Keratinocyte (primary cell): ENCODE results near the gene FNDC10.

Experiments used
- CTCF ChIP-seq, 3 experiments: IDR thresholded peaks in 1 of 3; conservative IDR thresholded peaks in 1 of 3; optimal IDR thresholded peaks in 1 of 3; 2 replicates in 2 of 3; 3 replicates in 1 of 3; pipeline versions ENCODE3 to v1.5.1; 2011; ENCODE audit warnings: low read length in 3 of 3, mild to moderate bottlenecking in 3 of 3, moderate library complexity in 2 of 3, control low read depth in 1 of 3, inconsistent platforms in 1 of 3; ENCODE audit not compliant: insufficient read depth in 2 of 3; ENCODE audit errors: extremely low read depth in 1 of 3
- EZH2 ChIP-seq: IDR thresholded peaks from one replicate; pipeline ENCODE4 v1.6.1; 2012; ENCODE audit warnings: inconsistent platforms, mild to moderate bottlenecking, low read length, moderate library complexity

- TF ChIP-seq CTCF (optimal IDR thresholded peaks at IDR 0.05 in 1 of 3, IDR thresholded peaks at IDR 0.05 in 1 of 3, conservative IDR thresholded peaks at IDR 0.05 in 1 of 3; ENCODE audit: extremely low read depth in 1 of 3, insufficient read depth in 2 of 3, low read length in 3 of 3) (no peak), EZH2 (no peak)
Measured at GRCh38 chr1:1623631-1624442, 23.9 kb upstream of the FNDC10 start.
